C4-2B (cell line): ENCODE data around the gene DIDO1.
A peak's percentile ranks its signal among the peaks of the same experiment; 100 is the strongest.

Source experiments
- H3K27ac ChIP-seq: fragments of 450-650 bp; 2 replicates; pipeline ENCODE4 v1.5.1; 2017
- ZFX ChIP-seq: fragments of 450-650 bp; IDR thresholded peaks from 2 replicates; pipeline ENCODE4 v1.6.1; 2017
- TF ChIP-seq, protein P1 (sequence below): fragments of 450-650 bp; conservative IDR thresholded peaks from 2 replicates; pipeline ENCODE4 v1.5.1; 2017; ENCODE audit warnings: mild to moderate bottlenecking

DIDO1 gene

DNA sequence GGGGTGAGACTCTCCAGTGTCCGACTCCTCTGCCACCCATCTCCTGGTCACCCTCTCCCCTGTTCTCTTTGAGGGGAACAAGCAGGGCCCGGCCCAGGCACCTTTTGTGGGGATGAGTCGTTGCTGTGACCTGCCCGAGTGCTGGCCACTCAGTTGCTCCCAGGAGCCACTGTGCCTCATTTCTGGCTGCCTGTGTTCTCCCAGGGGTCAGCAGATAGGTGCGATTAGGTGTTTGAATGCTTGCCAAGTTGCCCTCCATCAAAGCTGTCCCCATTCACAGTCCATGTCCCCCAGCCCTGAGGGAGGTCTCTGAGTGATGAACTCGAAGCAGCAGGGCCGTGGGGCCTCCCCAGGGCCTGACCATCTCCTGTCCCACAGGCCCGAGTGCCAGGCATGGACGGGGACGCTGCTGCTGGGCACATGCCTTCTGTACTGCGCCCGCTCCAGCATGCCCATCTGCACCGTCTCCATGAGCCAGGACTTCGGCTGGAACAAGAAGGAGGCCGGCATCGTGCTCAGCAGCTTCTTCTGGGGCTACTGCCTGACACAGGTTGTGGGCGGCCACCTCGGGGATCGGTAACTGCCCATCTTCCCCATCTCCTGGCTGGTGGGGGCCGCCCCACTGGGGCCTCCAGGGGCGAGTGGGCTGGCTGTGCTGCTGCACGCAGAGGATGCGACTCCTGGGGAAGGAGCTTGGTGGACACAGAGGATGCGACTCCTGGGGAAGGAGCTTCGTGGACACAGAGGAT lies 30.3 kb upstream of the DIDO1 start:
- TF ChIP-seq ZFX, result no peak
- TF ChIP-seq, protein P1, sequence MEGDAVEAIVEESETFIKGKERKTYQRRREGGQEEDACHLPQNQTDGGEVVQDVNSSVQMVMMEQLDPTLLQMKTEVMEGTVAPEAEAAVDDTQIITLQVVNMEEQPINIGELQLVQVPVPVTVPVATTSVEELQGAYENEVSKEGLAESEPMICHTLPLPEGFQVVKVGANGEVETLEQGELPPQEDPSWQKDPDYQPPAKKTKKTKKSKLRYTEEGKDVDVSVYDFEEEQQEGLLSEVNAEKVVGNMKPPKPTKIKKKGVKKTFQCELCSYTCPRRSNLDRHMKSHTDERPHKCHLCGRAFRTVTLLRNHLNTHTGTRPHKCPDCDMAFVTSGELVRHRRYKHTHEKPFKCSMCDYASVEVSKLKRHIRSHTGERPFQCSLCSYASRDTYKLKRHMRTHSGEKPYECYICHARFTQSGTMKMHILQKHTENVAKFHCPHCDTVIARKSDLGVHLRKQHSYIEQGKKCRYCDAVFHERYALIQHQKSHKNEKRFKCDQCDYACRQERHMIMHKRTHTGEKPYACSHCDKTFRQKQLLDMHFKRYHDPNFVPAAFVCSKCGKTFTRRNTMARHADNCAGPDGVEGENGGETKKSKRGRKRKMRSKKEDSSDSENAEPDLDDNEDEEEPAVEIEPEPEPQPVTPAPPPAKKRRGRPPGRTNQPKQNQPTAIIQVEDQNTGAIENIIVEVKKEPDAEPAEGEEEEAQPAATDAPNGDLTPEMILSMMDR, result no peak
- peak overlapping the region; percentile 60 for H3K27ac ChIP-seq

DNA sequence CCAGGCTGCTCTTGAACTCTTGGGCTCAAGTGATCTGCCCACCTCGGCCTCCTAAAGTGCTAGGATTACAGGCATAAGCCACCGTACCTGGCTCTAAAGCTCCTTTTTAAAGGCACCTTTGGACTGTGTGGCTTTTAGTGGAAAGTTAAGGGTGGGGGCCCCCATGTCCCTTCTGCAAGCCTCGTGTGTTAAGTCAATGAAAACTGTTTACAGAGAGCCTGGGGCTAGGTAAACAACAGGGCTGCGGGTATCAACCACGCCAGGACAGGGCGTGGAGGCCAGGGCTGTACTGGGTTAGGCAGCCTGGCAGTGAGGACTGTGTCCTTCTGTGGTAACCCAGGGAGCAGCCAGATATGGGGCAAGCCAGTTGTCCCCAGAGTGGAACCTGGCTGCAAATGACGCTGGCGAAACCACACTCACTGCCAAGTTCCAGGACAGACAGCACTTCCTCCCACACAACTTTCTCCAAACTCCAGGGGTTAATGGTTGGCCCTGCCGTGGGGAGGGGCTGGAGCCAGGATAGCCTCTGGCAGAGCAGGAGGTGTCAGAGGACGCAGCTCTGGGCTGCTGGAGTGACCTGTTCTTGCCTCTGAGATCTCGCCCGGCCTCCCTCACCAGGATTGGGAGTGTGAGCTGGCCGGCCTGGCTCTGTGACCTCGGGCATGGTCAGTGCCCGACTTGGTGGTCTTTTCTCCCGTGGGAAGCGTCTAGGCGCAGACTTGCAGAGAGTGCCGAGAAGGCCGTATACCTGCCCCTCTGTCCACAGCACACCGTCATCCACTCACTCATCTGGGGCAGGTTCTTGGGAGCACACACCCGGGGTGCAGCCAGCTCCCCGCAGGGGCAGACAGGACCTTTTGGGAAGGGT lies 29.4 kb upstream of the DIDO1 start:
- peak overlapping the region; percentile 60 for H3K27ac ChIP-seq
- TF ChIP-seq, protein P1, result no peak
- no peak for TF ChIP-seq ZFX

DNA sequence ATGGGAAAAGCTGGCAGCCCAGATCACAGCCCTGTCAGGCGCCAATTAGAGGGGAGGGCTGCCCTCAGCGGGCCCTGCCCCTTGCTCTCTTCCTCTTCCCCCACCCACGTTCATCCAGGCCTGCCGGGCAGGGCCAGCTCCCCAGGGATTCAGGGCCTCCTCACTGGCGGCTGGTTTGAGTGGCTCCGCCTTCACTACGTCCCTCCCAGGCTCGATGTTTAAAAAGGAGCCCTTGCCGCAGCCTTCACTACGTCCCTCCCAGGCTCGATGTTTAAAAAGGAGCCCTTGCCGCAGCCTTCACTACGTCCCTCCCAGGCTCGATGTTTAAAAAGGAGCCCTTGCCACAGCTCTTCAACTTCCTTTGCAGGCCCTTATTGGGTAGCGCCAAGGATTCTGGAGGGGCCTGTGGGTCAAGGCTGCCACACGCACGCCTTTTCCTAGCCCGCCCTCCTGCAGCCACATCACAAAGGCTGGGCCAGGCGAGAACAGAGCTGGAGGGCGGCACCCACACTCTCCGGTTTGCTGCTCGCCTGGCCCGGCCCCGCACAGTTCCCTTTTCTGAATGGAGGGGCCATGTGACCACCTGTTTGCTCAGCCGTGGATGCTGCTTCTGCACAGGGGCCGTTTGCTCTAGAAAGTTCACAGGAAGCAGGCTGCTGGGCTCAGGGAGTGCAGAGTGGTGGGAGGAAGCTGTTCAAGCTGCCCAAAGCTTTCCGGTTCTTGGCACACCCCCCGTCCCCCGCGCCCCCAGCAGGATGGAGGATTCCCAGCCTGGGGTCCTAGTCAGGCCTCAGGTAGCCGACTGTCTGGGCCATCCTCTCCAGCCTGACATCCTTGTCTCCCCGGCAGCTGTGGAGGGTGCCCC lies 27.8 kb upstream of the DIDO1 start:
- TF ChIP-seq, protein P1, result no peak
- no peak for TF ChIP-seq ZFX
- no peak overlapping the region for H3K27ac ChIP-seq

DNA sequence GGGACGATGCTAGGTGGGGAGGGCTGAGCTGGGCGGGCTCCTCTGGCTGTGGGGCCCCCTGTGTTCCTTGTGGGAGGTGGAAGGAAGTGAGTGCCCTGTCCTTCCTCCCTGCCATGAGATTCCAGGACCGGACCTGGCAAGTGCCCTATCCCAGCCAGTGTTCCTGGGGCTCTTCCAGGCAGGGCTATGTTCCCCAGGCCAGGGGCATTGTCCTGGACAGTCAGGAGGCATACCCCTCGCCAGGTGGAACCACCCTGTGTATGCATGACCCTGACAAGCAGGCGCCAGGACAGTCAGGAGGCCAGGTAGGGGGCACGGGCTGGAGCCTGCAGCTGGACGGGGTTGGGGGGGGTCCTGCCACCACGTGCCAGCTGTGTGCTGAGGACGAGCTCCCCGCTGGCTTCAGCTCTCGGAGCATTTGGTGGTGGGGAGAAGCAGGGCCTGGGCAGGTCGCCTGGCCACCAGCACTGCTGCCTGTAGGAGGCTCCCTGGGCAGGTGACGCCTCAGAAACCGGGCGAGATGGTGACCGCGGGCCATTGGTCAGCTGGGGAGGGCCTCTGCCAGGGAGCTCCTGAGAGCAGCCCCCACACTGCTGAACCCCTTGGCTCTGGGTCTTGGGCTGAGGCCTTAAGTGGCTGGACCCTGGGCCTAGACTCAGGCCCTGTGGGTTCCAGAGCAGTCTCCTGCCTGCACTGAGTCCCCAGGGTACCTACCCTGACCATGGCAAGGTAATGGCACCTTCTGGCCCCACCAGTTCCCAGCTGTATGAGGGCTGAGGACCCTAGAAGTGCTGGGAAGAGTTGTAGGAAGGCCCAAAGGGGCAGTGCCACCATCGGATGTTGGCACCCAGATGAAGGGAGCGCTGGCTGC lies 26.9 kb upstream of the DIDO1 start:
- no peak for TF ChIP-seq ZFX
- TF ChIP-seq, protein P1, result no peak
- H3K27ac ChIP-seq, result no peak overlapping the region

DNA sequence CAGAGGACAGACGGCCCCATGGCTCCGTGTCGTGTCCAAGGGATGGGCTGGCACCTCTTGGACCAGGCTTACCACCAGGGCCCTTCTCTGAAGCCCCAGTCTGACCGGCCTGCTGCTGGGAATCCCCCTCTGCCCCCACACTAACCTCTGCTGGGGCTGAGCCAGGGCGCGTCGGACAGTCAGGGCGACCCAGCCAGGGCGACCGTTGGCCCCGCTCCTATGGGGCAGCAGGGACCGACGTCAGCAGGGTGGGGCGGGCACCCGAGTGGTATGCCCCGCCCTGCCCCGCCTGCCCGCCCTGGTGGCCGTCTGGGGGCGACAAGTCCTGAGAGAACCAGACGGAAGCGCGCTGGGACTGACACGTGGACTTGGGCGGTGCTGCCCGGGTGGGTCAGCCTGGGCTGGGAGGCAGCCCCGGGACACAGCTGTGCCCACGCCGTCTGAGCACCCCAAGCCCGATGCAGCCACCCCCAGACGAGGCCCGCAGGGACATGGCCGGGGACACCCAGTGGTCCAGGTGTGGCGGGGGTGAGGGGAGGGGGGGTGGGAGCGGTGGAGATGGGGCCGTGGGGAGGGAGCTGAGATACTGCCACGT lies 26.2 kb upstream of the DIDO1 start, which contains the start of gene SLC17A9:
Gene SLC17A9, plus strand, starts transcription at position 337 of the 595 bp plus-strand sequence. Its CDS starts 122 bp downstream, at position 459.
- no peak within 1 kb of the TSS for H3K27ac ChIP-seq
- TF ChIP-seq, protein P1, result no peak
- TF ChIP-seq ZFX, result no peak

DNA sequence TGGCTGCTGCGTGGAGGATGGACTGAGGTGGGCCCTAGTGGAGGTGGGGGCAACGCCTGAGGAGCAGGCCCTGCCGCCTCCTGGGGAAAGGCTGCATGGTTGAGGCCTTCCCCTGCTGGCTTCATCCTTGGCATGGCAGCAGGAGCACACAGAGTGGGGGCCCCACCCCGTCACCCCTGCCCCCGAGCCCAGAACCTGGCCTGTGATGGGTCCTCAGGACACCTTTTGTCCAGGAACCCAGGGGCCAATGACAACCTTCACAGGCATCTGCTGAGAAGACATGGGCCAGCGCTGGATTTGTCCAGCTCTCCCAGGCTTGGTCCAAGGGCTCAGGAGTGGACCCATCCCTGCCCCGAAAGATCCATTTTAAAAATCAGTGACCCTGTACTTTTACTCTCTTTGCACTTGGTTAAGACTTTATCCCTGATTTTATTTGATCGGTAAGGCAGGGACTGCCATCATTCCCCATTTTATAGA lies 25.6 kb upstream of the DIDO1 start:
- no peak overlapping the region for H3K27ac ChIP-seq
- TF ChIP-seq, protein P1, result no peak
- TF ChIP-seq ZFX, result no peak
